Right ventricle myocardium inferior (tissue), 1 donor: ENCODE data around the gene SYNM. TPM values are rescaled to one million over a fixed set of nuclear protein-coding genes. Genes with fewer than 3 reads are reported as not detected.

Source experiments
- ATAC-seq: fragments of 200-7000 bp; cut with Tn5 transposase; one replicate; pipeline ENCODE4 v1.9.1; 2020; ENCODE audit warnings: mild to moderate bottlenecking, moderate library complexity
- DNase-seq: peaks from one replicate; pipeline ENCODE4 v3.0.0; 2021; ENCODE audit errors: missing footprints
- intact Hi-C: fragments of 100-400 bp; cut with DNase I; formaldehyde crosslinking; loops from one replicate; pipeline ENCODE4 v1.11.0; 2022
- total RNA-seq: library from RNA; stranded (reverse); fragmentation: NEBNext Ultra II Directional; extraction: Animal tissue kit (Norgen Biotek cat#: 25700); gene quantifications from one replicate; pipeline ENCODE4 v1.2.1, GENCODE V29; 2021
- donor health status: DM: no; HTN: yes; CAD: no; lungs with severe emphysema.

The SYNM gene
- total RNA-seq, 1 donor from 2014 or later: 311 TPM

GRCh38 chr15:99117111-99117510 is 12.2 kb downstream of the SYNM start:
- DNase-seq: no peak
- intact Hi-C loops: no loop called here

GRCh38 chr15:99117563-99118257 is 12.8 kb downstream of the SYNM start:
- ATAC-seq (no peak), DNase-seq (no peak)
- intact Hi-C loops: no loop called here

More at GRCh38 chr15:99117111-99117510, 12.2 kb downstream of the SYNM start:
- no peak for ATAC-seq

DNA sequence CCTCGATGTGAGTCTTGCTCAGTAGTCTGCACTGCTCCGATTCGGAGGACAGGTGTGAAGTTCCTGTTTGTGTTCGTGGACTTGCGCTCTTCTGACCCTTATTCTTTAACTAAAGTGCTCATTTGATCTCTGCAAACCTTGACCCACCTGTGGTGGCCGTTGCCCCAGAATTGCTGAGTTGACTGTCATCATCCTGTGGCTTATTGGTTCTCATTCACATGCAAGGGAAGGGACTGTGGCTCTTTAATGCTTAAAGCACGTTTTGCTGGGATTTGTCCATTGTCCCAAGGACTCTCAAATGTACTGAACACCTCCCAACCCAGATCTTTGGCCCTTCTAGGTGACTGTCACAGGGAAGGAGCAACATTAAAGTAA is 13.4 kb downstream of the SYNM start:
- intact Hi-C loops: no loop called here
- DNase-seq (no peak), ATAC-seq (no peak)

- DNase-seq (no peak), ATAC-seq (no peak)
- intact Hi-C loops: no loop called here
Observed at GRCh38 chr15:99118801-99119546, 14.1 kb downstream of the SYNM start.

- no peak for DNase-seq
- intact Hi-C loops: loop anchor here (5.0 kb wide), 1 partner anchor 52 kb away; no protein-coding TSS in a partner anchor
Observed at GRCh38 chr15:99120050-99120777, 15.3 kb downstream of the SYNM start.

GRCh38 chr15:99121207-99121606 is 16.3 kb downstream of the SYNM start:
- intact Hi-C loops: loop anchor here (5.0 kb wide), 1 partner anchor 51 kb away; no protein-coding TSS in a partner anchor
- DNase-seq: no peak
- no peak for ATAC-seq

More at GRCh38 chr15:99120050-99120777, 15.3 kb downstream of the SYNM start:
- ATAC-seq: no peak

DNA sequence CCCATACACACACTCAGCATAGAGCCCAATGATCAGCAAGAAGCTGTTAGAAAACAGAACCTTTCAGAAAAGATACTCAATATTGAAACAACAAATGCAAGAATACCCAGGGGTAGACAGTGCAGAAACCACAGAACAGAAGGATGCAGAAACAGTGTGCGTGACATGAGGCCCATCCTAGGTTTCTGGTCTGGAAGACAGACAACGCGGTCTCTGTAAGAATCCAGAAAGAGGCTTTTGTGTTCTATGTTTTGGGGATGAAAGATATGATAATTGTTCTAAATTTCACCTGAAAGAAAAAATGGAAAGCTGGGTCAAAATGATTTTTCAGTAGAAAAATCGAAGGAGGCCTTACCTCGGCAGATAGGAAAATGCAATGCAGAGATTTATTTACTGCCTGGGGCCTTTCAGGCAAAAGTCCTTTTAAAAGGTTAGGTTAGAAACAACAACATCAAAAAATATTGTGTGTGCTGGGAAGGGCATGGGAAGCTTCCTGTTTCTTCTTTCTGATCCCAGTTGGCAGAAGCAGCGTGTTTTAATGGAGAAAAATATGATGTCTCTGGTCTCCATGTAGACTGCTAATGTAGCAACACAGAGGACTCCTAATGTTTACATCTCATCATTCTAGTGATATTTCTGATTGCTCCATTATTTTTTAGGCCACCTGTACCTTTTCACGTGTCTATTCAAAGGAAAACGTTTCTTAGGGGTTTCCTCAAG is 17.0 kb downstream of the SYNM start:
- DNase-seq (no peak), ATAC-seq (no peak)
- intact Hi-C loops: loop anchor here (5.0 kb wide), 1 partner anchor 50 kb away; no protein-coding TSS in a partner anchor

DNA sequence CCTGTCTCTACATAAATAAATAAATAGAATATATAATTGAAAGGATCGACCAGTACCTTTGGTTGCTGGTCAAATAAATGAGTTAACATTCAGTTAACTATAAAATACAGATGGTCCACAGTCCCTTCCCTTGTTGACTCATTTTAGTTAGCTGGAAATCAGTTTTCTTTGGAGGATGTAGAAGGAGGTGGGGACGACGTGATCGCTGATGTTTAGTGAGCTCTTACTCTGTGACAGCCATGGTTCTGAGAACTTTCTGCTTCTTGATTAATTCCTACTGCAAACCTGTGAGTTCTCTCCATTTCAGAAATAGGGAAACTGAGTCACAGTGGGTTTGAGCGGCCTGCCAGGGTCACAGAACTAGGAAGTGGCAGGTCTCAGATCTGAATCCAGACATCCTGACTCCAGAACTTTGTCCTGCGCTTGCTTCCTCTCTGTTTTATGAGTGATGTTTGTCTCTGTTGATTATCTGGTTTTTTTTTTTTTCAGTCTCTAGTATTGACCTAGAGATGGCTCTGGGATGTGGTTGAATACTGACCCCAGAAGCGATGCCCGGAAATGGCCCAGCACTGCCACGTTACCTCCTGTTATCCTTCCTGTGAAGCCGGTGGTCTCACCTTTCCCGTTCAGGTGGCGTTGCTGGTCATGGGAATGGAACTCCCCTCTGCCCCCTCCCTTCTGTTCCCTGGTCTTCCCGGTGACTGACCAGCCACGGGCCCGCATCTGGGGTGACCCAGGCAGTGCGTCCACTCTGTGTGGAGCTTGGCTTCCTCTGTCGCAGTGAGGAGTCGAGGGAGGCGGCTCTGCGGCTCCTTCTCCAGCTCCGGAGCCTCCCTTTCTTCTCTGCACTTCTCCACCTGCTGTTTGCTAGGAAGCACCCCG is 18.2 kb downstream of the SYNM start:
- DNase-seq: no peak
- no peak for ATAC-seq
- intact Hi-C loops: loop anchor here (5.0 kb wide), 1 partner anchor 49 kb away; no protein-coding TSS in a partner anchor

- DNase-seq: peak; percentile 88
- peak; percentile 91 for ATAC-seq
- intact Hi-C loops: loop anchor here (5.0 kb wide), 1 partner anchor 48 kb away; no protein-coding TSS in a partner anchor
Observed at GRCh38 chr15:99123713-99124451, 19.0 kb downstream of the SYNM start.

GRCh38 chr15:99124641-99125040 is 19.8 kb downstream of the SYNM start:
- ATAC-seq: no peak
- intact Hi-C loops: loop anchor here (5.0 kb wide), 1 partner anchor 48 kb away; no protein-coding TSS in a partner anchor
- DNase-seq: no peak

GRCh38 chr15:99125061-99125891 is 20.4 kb downstream of the SYNM start:
- DNase-seq (no peak), ATAC-seq (no peak)
- intact Hi-C loops: no loop called here

- intact Hi-C loops: no loop called here
- no peak for ATAC-seq
- no peak for DNase-seq
Observed at GRCh38 chr15:99126131-99126588, 21.3 kb downstream of the SYNM start.

DNA sequence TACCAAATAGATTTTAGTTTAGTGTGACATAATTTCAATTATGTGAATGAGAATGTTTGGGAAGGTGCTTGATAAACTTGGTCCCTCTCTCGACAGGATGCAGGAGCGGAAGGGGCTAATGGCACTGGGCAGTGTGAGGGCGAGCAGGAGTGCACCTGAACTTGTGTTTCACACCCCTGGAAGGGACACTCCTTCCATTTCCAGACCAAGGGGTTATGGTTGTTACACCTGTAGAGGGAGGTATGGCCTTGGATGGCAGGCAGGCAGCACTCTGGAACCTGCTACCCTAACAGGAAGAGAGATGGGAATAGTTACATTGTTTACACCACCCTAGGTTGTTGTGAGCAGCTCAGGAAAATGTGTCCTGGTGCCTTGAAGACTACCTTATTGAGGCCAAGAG is 22.1 kb downstream of the SYNM start:
- intact Hi-C loops: no loop called here
- no peak for DNase-seq
- ATAC-seq: no peak

- DNase-seq (no peak), ATAC-seq (no peak)
- intact Hi-C loops: no loop called here
Observed at GRCh38 chr15:99127773-99128172, 22.9 kb downstream of the SYNM start.

DNA sequence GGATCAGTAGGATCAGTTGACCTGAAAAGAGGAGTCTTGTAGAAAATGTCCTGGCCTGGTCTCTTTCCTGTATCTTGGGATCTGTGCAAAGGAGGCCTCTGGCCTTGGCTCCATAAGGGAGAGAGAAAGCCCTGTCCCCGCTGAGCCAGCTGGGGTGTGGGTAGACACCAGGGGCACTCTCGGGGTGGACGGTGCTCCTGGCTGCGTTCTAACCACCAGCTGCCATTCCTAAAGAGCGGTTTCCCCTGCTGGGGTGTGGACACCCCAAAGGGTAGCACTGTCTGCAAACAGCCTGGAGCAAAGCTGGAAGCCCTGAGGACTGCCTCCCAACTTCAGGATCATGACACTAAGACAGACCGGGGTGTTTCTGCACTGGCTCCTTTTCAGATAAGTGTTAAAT is 23.5 kb downstream of the SYNM start:
- ATAC-seq: no peak
- DNase-seq: no peak
- intact Hi-C loops: no loop called here

DNA sequence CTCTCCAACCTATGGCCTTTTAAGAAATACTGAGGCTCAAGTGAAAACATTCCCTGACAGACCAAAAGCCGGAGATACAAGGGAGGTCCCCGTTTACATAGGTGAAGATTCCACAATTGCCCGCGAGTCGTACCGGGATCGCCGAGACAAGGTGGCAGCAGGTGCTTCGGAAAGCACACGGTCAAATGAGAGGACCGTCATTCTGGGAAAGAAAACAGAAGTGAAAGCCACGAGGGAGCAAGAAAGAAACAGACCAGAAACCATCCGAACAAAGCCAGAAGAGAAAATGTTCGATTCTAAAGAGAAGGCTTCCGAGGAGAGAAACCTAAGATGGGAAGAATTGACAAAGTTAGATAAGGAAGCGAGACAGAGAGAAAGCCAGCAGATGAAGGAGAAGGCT is 24.8 kb downstream of the SYNM start:
- DNase-seq: no peak
- no peak for ATAC-seq
- intact Hi-C loops: no loop called here
